IMR-90 (cell line): Measurements from ENCODE around the gene RIBC1. TPM values are rescaled to one million over a fixed set of nuclear protein-coding genes. Genes with fewer than 3 reads are reported as not detected.

Experiments
- ATAC-seq: fragments of 200-7000 bp; cut with Tn5 transposase; 2 replicates; pipeline ENCODE4 v1.9.1; 2020; ENCODE audit warnings: low read depth, mild to moderate bottlenecking, moderate library complexity
- BruUV-seq: library from RNA; stranded (reverse); fragments of 400-500 nt; replicated peaks from 2 replicates; lab custom pipeline; 2021; lab: Mats Ljungman, UMichigan
- CTCF ChIA-PET: fragments of 300-600 bp; formaldehyde crosslinking; extraction: SDS; loops from one replicate; lab custom pipeline; 2021; ENCODE audit warnings: antibody characterized with exemption; lab: Yijun Ruan, JAX
- POLR2A ChIA-PET: fragments of 300-600 bp; sonication (Branson Sonifier 250); formaldehyde crosslinking; loops from one replicate; lab custom pipeline; 2022; ENCODE audit warnings: antibody characterized with exemption; ENCODE audit not compliant: unreplicated experiment; lab: Charles Lee
- DNase-seq: peaks from one replicate; pipeline ENCODE4 v3.0.0; 2013
- H2AFZ ChIP-seq: replicated peaks from 2 replicates; pipeline ENCODE3; 2013; ENCODE audit warnings: low read length, mild to moderate bottlenecking; ENCODE audit not compliant: poor library complexity
- H2AK5ac ChIP-seq: 2 replicates; pipeline ENCODE4 v1.6.1; 2013; ENCODE audit warnings: low read depth, low read length, inconsistent platforms
- H2AK9ac ChIP-seq: replicated peaks from 2 replicates; pipeline ENCODE3; 2013; ENCODE audit warnings: mild to moderate bottlenecking, low read depth, low read length, moderate library complexity; ENCODE audit not compliant: poor library complexity
- H2BK120ac ChIP-seq: 2 replicates; pipeline ENCODE4 v1.6.1; 2013; ENCODE audit warnings: low read depth, low read length, inconsistent platforms
- H2BK15ac ChIP-seq: 3 replicates; pipeline ENCODE4 v1.6.1; 2013; ENCODE audit warnings: low read depth, low read length, inconsistent platforms
- H2BK20ac ChIP-seq: 2 replicates; pipeline ENCODE4 v1.6.1; 2013; ENCODE audit warnings: low read depth, mild to moderate bottlenecking, inconsistent platforms, low read length, moderate library complexity
- H2BK5ac ChIP-seq: 2 replicates; pipeline ENCODE4 v1.6.1; 2013; ENCODE audit warnings: mild to moderate bottlenecking, low read depth, low read length, inconsistent platforms; ENCODE audit not compliant: poor library complexity, severe bottlenecking
- H3K14ac ChIP-seq: replicated peaks from 2 replicates; pipeline ENCODE4 v1.6.1; 2013; ENCODE audit warnings: low read depth, low read length, inconsistent platforms
- H3K18ac ChIP-seq: 2 replicates; pipeline ENCODE4 v1.6.1; 2013; ENCODE audit warnings: low read depth, low read length, control low read depth
- H3K23ac ChIP-seq: 2 replicates; pipeline ENCODE4 v1.6.1; 2013; ENCODE audit warnings: low read depth, low read length, inconsistent platforms
- H3K27ac ChIP-seq: 2 replicates; pipeline ENCODE4 v1.5.1; 2013; ENCODE audit warnings: mild to moderate bottlenecking, control low read depth, low read length; ENCODE audit not compliant: insufficient read depth
- H3K27me3 ChIP-seq: 2 replicates; pipeline ENCODE4 v1.6.1; 2013; ENCODE audit warnings: low read length; ENCODE audit not compliant: control insufficient read depth, insufficient read depth
- H3K36me3 ChIP-seq: 2 replicates; pipeline ENCODE4 v1.6.1; 2013; ENCODE audit warnings: low read length, mixed read lengths; ENCODE audit not compliant: control insufficient read depth, insufficient read depth
- H3K4ac ChIP-seq: 2 replicates; pipeline ENCODE4 v1.6.1; 2013; ENCODE audit warnings: low read depth, low read length, inconsistent platforms
- H3K4me1 ChIP-seq: 2 replicates; pipeline ENCODE4 v1.6.1; 2013; ENCODE audit warnings: low read length, mixed read lengths; ENCODE audit not compliant: control insufficient read depth, insufficient read depth
- H3K4me2 ChIP-seq: 2 replicates; pipeline ENCODE4 v1.6.1; 2013; ENCODE audit warnings: low read depth, mild to moderate bottlenecking, control low read depth, low read length, moderate library complexity
- H3K4me3 ChIP-seq: 2 replicates; pipeline ENCODE4 v1.5.1; 2013; ENCODE audit warnings: low read depth, mild to moderate bottlenecking, control low read depth, low read length, moderate library complexity; ENCODE audit not compliant: insufficient read depth
- H3K56ac ChIP-seq: 2 replicates; pipeline ENCODE4 v1.6.1; 2013; ENCODE audit warnings: low read length, inconsistent platforms; ENCODE audit not compliant: insufficient read depth; ENCODE audit errors: extremely low read depth
- H3K79me1 ChIP-seq, 2 experiments: 2 replicates each; pipeline ENCODE4 v1.6.1; 2013; ENCODE audit warnings: low read length in 2 of 2, inconsistent platforms in 1 of 2, low read depth in 1 of 2
- H3K9ac ChIP-seq: 2 replicates; pipeline ENCODE4 v1.6.1; 2013; ENCODE audit warnings: low read depth, low read length, control low read depth
- H3K9me1 ChIP-seq: 2 replicates; pipeline ENCODE4 v1.6.1; 2013; ENCODE audit warnings: low read length, inconsistent platforms; ENCODE audit not compliant: insufficient read depth
- H3K9me3 ChIP-seq: 2 replicates; pipeline ENCODE4 v1.6.1; 2013; ENCODE audit warnings: low read length; ENCODE audit not compliant: control insufficient read depth, insufficient read depth
- H4K20me1 ChIP-seq: 2 replicates; pipeline ENCODE4 v1.6.1; 2013; ENCODE audit warnings: low read length, inconsistent platforms; ENCODE audit not compliant: insufficient read depth
- H4K5ac ChIP-seq: 2 replicates; pipeline ENCODE4 v1.6.1; 2013; ENCODE audit warnings: mild to moderate bottlenecking, low read depth, low read length, control low read depth
- H4K8ac ChIP-seq, 2 experiments: 2 replicates each; pipeline ENCODE4 v1.6.1; 2013; ENCODE audit warnings: low read depth in 2 of 2, low read length in 2 of 2, control low read depth in 1 of 2, inconsistent platforms in 1 of 2
- H4K91ac ChIP-seq: 2 replicates; pipeline ENCODE4 v1.6.1; 2013; ENCODE audit warnings: low read depth, low read length, inconsistent platforms; ENCODE audit not compliant: insufficient read depth
- BHLHE40 ChIP-seq: fragments of 150-350 bp; IDR thresholded peaks from 2 replicates; pipeline ENCODE4 v1.6.1; 2016; ENCODE audit warnings: mild to moderate bottlenecking, low read depth, low read length
- CEBPB ChIP-seq: IDR thresholded peaks from 2 replicates; pipeline ENCODE4 v1.6.1; 2012; ENCODE audit warnings: low read depth, low read length, improper control_type of control experiment
- CHD1 ChIP-seq: IDR thresholded peaks from 2 replicates; pipeline ENCODE4 v1.6.1; 2012; ENCODE audit warnings: low read depth, low read length, improper control_type of control experiment
- MAZ ChIP-seq: IDR thresholded peaks from 2 replicates; pipeline ENCODE4 v1.6.1; 2012; ENCODE audit warnings: low read depth, mild to moderate bottlenecking, low read length, improper control_type of control experiment, moderate library complexity, borderline replicate concordance
- MXI1 ChIP-seq: IDR thresholded peaks from 2 replicates; pipeline ENCODE4 v1.6.1; 2012; ENCODE audit warnings: low read depth, mild to moderate bottlenecking, low read length, moderate library complexity, borderline replicate concordance
- POLR2A ChIP-seq: IDR thresholded peaks from 2 replicates; pipeline ENCODE4 v1.6.1; 2012; ENCODE audit warnings: mild to moderate bottlenecking, low read depth, low read length
- RFX5 ChIP-seq: IDR thresholded peaks from 2 replicates; pipeline ENCODE4 v1.8.0; 2012; ENCODE audit warnings: low read depth, mild to moderate bottlenecking, low read length, moderate library complexity
- WGBS, 2 experiments: methylation state at CpG; one replicate each; pipeline versions ENCODE4 v1.1.5 to v1.1.7; 2013; ENCODE audit warnings: missing lambda C conversion rate in 2 of 2; ENCODE audit not compliant: insufficient read length in 1 of 2; ENCODE audit errors: extremely low coverage in 2 of 2; 5-methylcytosine and 5-hydroxymethylcytosine counted together
- dilution Hi-C: fragments of 300-500 bp; cut with HindIII; formaldehyde crosslinking; loops from one replicate; pipeline ENCODE4 v1.14.3; 2018; ENCODE audit warnings: low sequenced_read_pairs; ENCODE audit not compliant: unreplicated experiment
- in situ Hi-C: fragments of 300-500 bp; cut with MboI; formaldehyde crosslinking; loops from 3 replicates; pipeline ENCODE4 v1.14.3; 2019; ENCODE audit warnings: low sequenced_read_pairs, inconsistent platforms, mixed read lengths
- intact Hi-C: fragments of 100-400 bp; cut with micrococcal nuclease; formaldehyde crosslinking; loops from 2 replicates; pipeline ENCODE4 v1.10.0; 2022
- polyA plus RNA-seq, 3 experiments: library from polyadenylated mRNA; depleted of rRNA; stranded (reverse); fragments of >200 nt; gene quantifications; 2 replicates each; pipeline ENCODE4 v1.2.3, GENCODE V29; 2012; ENCODE audit warnings: low replicate concordance in 1 of 3
- total RNA-seq: library from RNA; depleted of rRNA; stranded (reverse); fragments of >200 nt; gene quantifications from 2 replicates; pipeline ENCODE4 v1.2.3, GENCODE V29; 2012
- TF ChIP-seq, protein P1 (sequence below): conservative IDR thresholded peaks from 2 replicates; pipeline ENCODE4 v1.5.1; 2012; ENCODE audit warnings: mild to moderate bottlenecking, low read depth, low read length, improper control_type of control experiment

Gene RIBC1
- total and polyA plus RNA-seq, 2 of the 4 experiments (the other 2 are of a cell fraction): 0.31 to 0.36 TPM

GRCh38 chrX:53422086-53422860, 400 bp upstream of the RIBC1 start, which contains the start of gene SMC1A:
TSS of gene SMC1A (minus strand) at chrX:53422654. CDS start at chrX:53422600, 54 bp downstream.
- H3K14ac ChIP-seq: peak within 1 kb of the TSS; percentile 88; the same call in 1 of the 2 replicates
- peak within 1 kb of the TSS; percentile 72 for H2BK5ac ChIP-seq
- peak within 1 kb of the TSS; percentile 80 for H3K4ac ChIP-seq
- H2BK120ac ChIP-seq: peak within 1 kb of the TSS; percentile 41; the same call in 1 of the 2 replicates
- no peak within 1 kb of the TSS for H2BK20ac ChIP-seq
- peak; percentile 98 for DNase-seq
- H2AK9ac ChIP-seq: peak within 1 kb of the TSS; percentile 93
- H3K18ac ChIP-seq: peak within 1 kb of the TSS; percentile 28
- H2AK5ac ChIP-seq: 0 out of 2 replicates have a peak within 1 kb of the TSS, but pooled peaks have one; percentile 7
- peak within 1 kb of the TSS; percentile 88 for H4K8ac ChIP-seq
- dilution Hi-C loops: no loop called here
- H3K56ac ChIP-seq: peak within 1 kb of the TSS; percentile 75
- in situ Hi-C loops: no loop called here
- no TSS peak for BruUV-seq
- peak within 1 kb of the TSS; percentile 39 for H4K5ac ChIP-seq
- ChIA-PET POLR2A (interaction anchor here (0.6 kb wide), 1 partner anchor 23 kb away, joined by 4 read pairs; no protein-coding TSS in a partner anchor), CTCF (no interaction called here)
- peaks cover 11 to 16% of the 10 kb centered on the region in 2 experiments; a peak in 3 of 4 replicates for H3K79me1 ChIP-seq
- H3K4me3 ChIP-seq: peak within 1 kb of the TSS; percentile 71
- no peaks in the 10 kb centered on the region for H3K27me3 ChIP-seq
- ATAC-seq: peak; percentile 97
- peaks cover 28% of the 10 kb centered on the region for H4K20me1 ChIP-seq
- peak within 1 kb of the TSS; percentile 92 for H2AFZ ChIP-seq
- peak within 1 kb of the TSS; percentile 57; the same call in 1 of the 2 replicates for H3K23ac ChIP-seq
- TF ChIP-seq CEBPB (peak; percentile 87), RFX5 (no peak), MAZ (peak; percentile 86; the same call in 1 of the 2 replicates), MXI1 (peak; percentile 51; the same call in 1 of the 2 replicates), POLR2A (peak; percentile 89), CHD1 (peak; percentile 53; the same call in 1 of the 2 replicates), BHLHE40 (peak; percentile 72; the same call in 1 of the 2 replicates)
- TF ChIP-seq, protein P1, sequence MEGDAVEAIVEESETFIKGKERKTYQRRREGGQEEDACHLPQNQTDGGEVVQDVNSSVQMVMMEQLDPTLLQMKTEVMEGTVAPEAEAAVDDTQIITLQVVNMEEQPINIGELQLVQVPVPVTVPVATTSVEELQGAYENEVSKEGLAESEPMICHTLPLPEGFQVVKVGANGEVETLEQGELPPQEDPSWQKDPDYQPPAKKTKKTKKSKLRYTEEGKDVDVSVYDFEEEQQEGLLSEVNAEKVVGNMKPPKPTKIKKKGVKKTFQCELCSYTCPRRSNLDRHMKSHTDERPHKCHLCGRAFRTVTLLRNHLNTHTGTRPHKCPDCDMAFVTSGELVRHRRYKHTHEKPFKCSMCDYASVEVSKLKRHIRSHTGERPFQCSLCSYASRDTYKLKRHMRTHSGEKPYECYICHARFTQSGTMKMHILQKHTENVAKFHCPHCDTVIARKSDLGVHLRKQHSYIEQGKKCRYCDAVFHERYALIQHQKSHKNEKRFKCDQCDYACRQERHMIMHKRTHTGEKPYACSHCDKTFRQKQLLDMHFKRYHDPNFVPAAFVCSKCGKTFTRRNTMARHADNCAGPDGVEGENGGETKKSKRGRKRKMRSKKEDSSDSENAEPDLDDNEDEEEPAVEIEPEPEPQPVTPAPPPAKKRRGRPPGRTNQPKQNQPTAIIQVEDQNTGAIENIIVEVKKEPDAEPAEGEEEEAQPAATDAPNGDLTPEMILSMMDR: no peak
- peaks cover 2% of the 10 kb centered on the region; the same call in 1 of the 2 replicates for H3K9me1 ChIP-seq
- peaks cover 5% of the 10 kb centered on the region for H3K4me1 ChIP-seq
- H4K91ac ChIP-seq: peak within 1 kb of the TSS; percentile 75
- WGBS, 2 experiments: 2% methylated on average over 17 of the region's 75 CpGs; no CpG with 5 or more reads in 1 of the 2 experiments
- no peak within 1 kb of the TSS; the same call in 2 of the 3 replicates for H2BK15ac ChIP-seq
- peak within 1 kb of the TSS; percentile 90 for H3K4me2 ChIP-seq
- peak within 1 kb of the TSS; percentile 67 for H3K27ac ChIP-seq
- H3K9ac ChIP-seq: peak within 1 kb of the TSS; percentile 82
- intact Hi-C loops: no loop called here
- no peaks in the 10 kb centered on the region for H3K9me3 ChIP-seq
- no peaks in the 10 kb centered on the region for H3K36me3 ChIP-seq
